ENCODE results near the gene ENTREP1.
"Not testable (repeated sequence)": the region's sequence is repeated elsewhere in the genome, so short reads cannot be mapped to it uniquely, and the experiment has no call there.

ENTREP1 gene

DNA sequence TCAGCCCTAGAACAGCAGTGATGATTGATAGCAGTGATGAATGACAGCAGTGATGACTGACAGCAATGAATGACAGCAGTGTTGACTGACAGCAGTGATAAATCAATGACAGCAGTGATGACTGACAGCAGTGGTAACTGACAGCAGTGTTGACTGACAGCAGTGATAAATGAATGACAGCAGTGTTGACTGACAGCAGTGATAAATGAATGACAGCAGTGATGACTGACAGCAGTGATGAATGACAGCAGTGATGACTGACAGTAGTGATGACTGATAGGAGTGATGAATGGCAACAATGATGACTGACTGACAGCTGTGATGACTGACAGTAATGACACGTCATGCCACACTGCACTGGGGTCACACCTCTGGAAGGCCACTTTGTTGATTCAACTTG is 106.8 kb downstream of the ENTREP1 start:
- no peak overlapping the region for H3K4me3 ChIP-seq (ENCODE audit: low read length)
- no peak for DNase-seq (ENCODE audit: low read depth, low spot score)

DNA sequence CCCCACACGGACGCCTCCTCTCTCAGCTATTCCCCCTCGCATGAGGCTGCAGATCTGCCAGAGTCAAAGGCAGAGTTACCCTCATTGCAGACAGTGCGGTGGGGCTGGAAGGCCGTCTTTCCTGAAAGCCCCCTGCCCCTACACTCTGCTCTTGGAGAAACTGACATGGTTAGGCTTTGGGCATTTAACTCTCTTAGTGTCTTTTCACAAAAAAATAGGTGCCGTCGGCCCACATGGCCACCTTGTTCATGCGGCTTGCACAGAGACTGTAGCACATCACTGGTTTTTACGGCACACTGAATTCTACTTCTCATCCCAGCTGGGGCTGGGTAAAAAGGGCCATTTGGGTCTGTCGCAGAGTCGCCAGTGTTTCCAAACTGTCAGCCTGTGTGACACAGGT is 107.6 kb downstream of the ENTREP1 start:
- no peak overlapping the region for H3K4me3 ChIP-seq (ENCODE audit: low read length)
- no peak for DNase-seq (ENCODE audit: low read depth, low spot score)

- DNase-seq (ENCODE audit: low read depth, low spot score), result no peak
- no peak overlapping the region for H3K4me3 ChIP-seq (ENCODE audit: low read length)
Measured at GRCh38 chr9:69433392-69433791, 108.4 kb downstream of the ENTREP1 start.

DNA sequence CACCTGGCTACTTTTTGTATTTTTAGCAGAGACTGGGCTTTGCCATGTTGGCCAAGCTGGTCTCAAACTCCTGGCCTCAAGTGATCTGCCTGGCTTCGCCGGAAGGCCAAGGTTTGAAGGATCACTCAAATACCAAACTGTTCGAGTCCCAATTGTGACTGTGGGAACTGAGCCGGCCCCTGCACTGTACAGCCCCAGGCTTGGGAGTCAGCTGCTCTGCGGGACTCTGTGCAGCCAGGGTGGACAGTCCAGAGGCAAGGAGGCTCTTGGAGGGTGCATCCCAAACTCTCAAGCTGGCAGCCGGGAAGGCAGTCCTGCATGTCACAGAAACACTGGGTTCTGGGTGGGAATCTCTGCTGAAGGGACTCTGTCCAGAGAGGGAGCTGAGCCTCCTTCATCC is 109.0 kb downstream of the ENTREP1 start:
- DNase-seq (ENCODE audit: low read depth, low spot score), result no peak
- H3K4me3 ChIP-seq (ENCODE audit: low read length), result no peak overlapping the region

- DNase-seq (ENCODE audit: low read depth, low spot score), result peak; percentile 51
- not testable (repeated sequence) for H3K4me3 ChIP-seq (ENCODE audit: low read length)
Measured at GRCh38 chr9:69439654-69440053, 114.6 kb downstream of the ENTREP1 start.

DNA sequence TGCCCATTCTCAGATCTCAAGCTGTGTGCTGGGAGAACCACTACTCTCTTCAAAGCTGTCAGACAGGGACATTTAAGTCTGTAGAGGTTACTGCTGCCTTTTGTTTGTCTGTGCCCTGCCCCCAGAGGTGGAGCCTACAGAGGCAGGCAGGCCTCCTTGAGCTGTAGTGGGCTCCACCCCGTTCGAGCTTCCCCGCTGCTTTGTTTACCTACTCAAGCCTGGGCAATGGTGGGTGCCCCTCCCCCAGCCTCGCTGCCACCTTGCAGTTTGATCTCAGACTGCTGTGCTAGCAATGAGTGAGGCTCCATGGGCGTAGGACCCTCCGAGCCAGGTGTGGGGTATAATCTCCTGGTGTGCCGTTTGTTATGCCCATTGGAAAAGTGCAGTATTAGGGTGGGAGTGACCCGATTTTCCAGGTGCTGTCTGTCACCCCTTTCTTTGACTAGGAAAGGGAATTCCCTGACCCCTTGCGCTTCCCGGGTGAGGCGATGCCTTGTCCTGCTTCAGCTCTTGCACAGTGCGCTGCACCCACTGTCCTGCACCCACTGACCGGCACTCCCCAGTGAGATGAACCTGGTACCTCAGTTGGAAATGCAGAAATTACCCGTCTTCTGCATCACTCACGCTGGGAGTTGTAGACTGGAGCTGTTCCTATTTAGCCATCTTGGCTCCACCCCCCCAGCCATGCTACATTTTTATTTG is 115.4 kb downstream of the ENTREP1 start:
- not testable (repeated sequence) for H3K4me3 ChIP-seq (ENCODE audit: low read length)
- peak; percentile 44 for DNase-seq (ENCODE audit: low read depth, low spot score)

Data from Jurkat, Clone E6-1 (cell line).